HepG2 (cell line): Measurements from ENCODE around the gene KIAA0232. TPM values are rescaled to one million over a fixed set of nuclear protein-coding genes. Genes with fewer than 3 reads are reported as not detected.

ENCODE experiments used
- BCL6 ChIP-seq: IDR thresholded peaks from 2 replicates; pipeline ENCODE4 v1.6.1; 2016; ENCODE audit warnings: missing genetic modification reagents, missing compliant biosample characterization
- CAMTA2 ChIP-seq: sonication (generic); formaldehyde crosslinking; IDR thresholded peaks from 2 replicates; pipeline ENCODE4 v1.4.0; 2020; ENCODE audit warnings: mild to moderate bottlenecking, missing genetic modification reagents, borderline replicate concordance
- CHD4 ChIP-seq: fragments of 200-600 bp; sonication (generic); IDR thresholded peaks from 2 replicates; pipeline ENCODE4 v1.7.0; 2017; ENCODE audit warnings: mild to moderate bottlenecking, low read length, borderline replicate concordance
- DNMT3B ChIP-seq: conservative IDR thresholded peaks from 2 replicates; pipeline ENCODE4 v1.6.1; 2016; ENCODE audit warnings: missing biosample characterization, control low read depth
- EP300 ChIP-seq, 3 experiments: sonication (generic) in 1 of 3; formaldehyde crosslinking in 1 of 3; IDR thresholded peaks; 2 replicates each; pipeline versions ENCODE4 v1.5.1 to v1.6.1; 2011 to 2020; ENCODE audit warnings: low read depth in 2 of 3, low read length in 2 of 3, borderline replicate concordance in 1 of 3, improper control_type of control experiment in 1 of 3, mild to moderate bottlenecking in 1 of 3, missing genetic modification reagents in 1 of 3, moderate library complexity in 1 of 3
- GATAD2A ChIP-seq: IDR thresholded peaks from 2 replicates; pipeline ENCODE4 v1.6.1; 2016
- HIC2 ChIP-seq: sonication (generic); formaldehyde crosslinking; IDR thresholded peaks from 2 replicates; pipeline ENCODE4 v1.9.0; 2022; ENCODE audit warnings: low read depth, missing genetic modification reagents
- HOXD1 ChIP-seq: sonication (generic); formaldehyde crosslinking; IDR thresholded peaks from 2 replicates; pipeline ENCODE4 v1.5.0; 2020; ENCODE audit warnings: missing genetic modification reagents
- KAT2B ChIP-seq: fragments of 150-350 bp; IDR thresholded peaks from 2 replicates; pipeline ENCODE4 v1.6.1; 2014; ENCODE audit warnings: low read depth, low read length, borderline replicate concordance
- PRPF4 ChIP-seq: fragments of 200-400 bp; formaldehyde crosslinking; IDR thresholded peaks from 2 replicates; pipeline ENCODE4 v1.6.1; 2016; ENCODE audit warnings: low read length, low read depth; ENCODE audit not compliant: poor library complexity, severe bottlenecking
- SNRNP70 ChIP-seq: fragments of 200-400 bp; formaldehyde crosslinking; IDR thresholded peaks from 2 replicates; pipeline ENCODE4 v1.6.1; 2017; ENCODE audit warnings: mild to moderate bottlenecking, low read depth, low read length, moderate library complexity
- TAF1 ChIP-seq: sonication (generic); formaldehyde crosslinking; IDR thresholded peaks from 2 replicates; pipeline ENCODE4 v1.4.0; 2020; ENCODE audit warnings: missing genetic modification reagents
- U2AF2 ChIP-seq: fragments of 200-400 bp; formaldehyde crosslinking; IDR thresholded peaks from 2 replicates; pipeline ENCODE4 v1.6.1; 2017; ENCODE audit warnings: low read depth, mild to moderate bottlenecking, low read length
- ZBTB7B ChIP-seq: sonication (generic); formaldehyde crosslinking; IDR thresholded peaks from 2 replicates; pipeline ENCODE4 v1.4.0; 2020; ENCODE audit warnings: missing genetic modification reagents
- ZHX2 ChIP-seq, 2 experiments: sonication (generic) in 1 of 2; formaldehyde crosslinking in 1 of 2; IDR thresholded peaks; 2 replicates each; pipeline versions ENCODE4 v1.6.1 to v1.9.0; 2014 to 2022; ENCODE audit warnings: antibody characterized with exemption in 1 of 2, borderline replicate concordance in 1 of 2, inconsistent platforms in 1 of 2, low read depth in 1 of 2, missing genetic modification reagents in 1 of 2
- ZNF282 ChIP-seq: fragments of 450-650 bp; IDR thresholded peaks from 2 replicates; pipeline ENCODE4 v1.6.1; 2018; ENCODE audit not compliant: partially characterized antibody
- polyA plus RNA-seq, 8 experiments: library from polyadenylated mRNA; depleted of rRNA in 3 of 8; stranded (reverse) in 7 of 8; unstranded in 1 of 8; fragments of >200 nt; fragmentation: Illumina TruSeq in 4 of 8; extraction: Trizol in 4 of 8; gene quantifications; 2 replicates each; pipeline versions ENCODE4 v1.2.1 to v1.2.3, GENCODE V29; 2011 to 2016; ENCODE audit warnings: low read depth in 4 of 8, missing spikeins in 1 of 8, mixed read lengths in 1 of 8; ENCODE audit not compliant: insufficient read depth in 1 of 8
- total RNA-seq, 5 experiments: library from RNA; depleted of rRNA; stranded (reverse); fragments of >200 nt; fragmentation: Illumina TruSeq; extraction: Trizol; gene quantifications; 2 replicates each; pipeline ENCODE4 v1.2.3, GENCODE V29; 2016; ENCODE audit warnings: low read depth in 1 of 5
- TF ChIP-seq, protein P1 (sequence below): sonication (generic); formaldehyde crosslinking; IDR thresholded peaks from 2 replicates; pipeline ENCODE4 v1.8.0; 2022; ENCODE audit warnings: low read depth, missing genetic modification reagents
- TF ChIP-seq, protein P2 (sequence below): sonication (generic); IDR thresholded peaks from 2 replicates; pipeline ENCODE4 v1.6.1; 2016; ENCODE audit warnings: low read depth, borderline replicate concordance

The KIAA0232 gene
- total and polyA plus RNA-seq, 2 of the 13 experiments (the other 11 are each of a cell fraction or from before 2014, with no cell fraction given) = 7.8 to 17.1 TPM

DNA sequence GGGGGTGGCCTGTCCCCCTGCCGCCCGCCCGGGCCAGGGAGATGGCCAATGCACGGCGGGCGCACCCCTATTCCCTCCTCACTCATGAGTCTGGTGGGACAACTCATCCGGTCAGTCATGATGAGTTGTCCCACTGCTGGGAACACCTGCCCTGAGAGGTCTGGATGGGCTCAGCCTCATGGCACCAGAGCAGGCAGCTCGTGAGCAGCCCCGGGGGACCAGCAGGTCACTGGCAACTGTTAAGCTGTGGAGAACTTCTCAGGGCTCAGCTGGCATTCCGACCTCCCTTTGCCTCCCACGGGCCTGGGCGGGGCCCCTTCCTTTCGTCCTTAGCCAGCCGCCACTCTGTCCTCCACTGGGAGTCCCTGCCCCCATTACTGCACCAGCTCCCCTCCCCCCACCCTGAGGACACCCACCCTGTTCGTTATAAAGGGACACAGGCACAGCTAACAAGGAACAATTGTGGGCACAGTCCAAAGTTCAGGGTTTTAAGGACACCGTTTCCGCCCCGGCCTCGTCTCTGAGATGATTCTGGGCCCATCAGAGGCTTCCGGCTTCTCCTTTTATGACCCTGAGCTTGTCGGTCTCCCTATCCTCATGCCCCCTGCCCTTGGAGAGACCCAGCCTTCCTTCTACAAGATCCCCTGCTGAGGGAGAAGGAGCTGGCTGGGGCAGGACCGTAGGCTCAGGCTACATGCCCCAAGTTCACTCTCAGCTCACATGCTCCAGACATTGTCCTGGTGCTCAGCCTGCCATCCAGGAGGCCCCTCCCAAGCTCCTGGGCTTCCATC is 14.6 kb upstream of the KIAA0232 start (continued):
- TF ChIP-seq, protein P1, sequence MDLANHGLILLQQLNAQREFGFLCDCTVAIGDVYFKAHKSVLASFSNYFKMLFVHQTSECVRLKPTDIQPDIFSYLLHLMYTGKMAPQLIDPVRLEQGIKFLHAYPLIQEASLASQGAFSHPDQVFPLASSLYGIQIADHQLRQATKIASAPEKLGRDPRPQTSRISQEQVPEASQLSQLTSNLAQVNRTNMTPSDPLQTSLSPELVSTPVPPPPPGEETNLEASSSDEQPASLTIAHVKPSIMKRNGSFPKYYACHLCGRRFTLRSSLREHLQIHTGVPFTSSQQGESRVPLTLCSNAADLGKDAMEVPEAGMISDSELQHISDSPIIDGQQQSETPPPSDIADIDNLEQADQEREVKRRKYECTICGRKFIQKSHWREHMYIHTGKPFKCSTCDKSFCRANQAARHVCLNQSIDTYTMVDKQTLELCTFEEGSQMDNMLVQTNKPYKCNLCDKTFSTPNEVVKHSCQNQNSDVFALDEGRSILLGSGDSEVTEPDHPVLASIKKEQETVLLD (CRISPR knock-in tag) = no peak
- TF ChIP-seq ZBTB7B (CRISPR knock-in tag) (peak; percentile 62), TAF1 (peak; percentile 35; the same call in 1 of the 2 replicates), CHD4 (no peak), CAMTA2 (no peak), SNRNP70 (no peak), ZNF282 (no peak), HOXD1 (CRISPR knock-in tag) (0 out of 2 replicates have a peak, but pooled peaks have one; percentile 33), GATAD2A (CRISPR knock-in tag) (0 out of 2 replicates have a peak, but pooled peaks have one; percentile 16), U2AF2 (no peak), KAT2B (no peak), PRPF4 (peak; percentile 98), EP300 (IDR thresholded peaks at IDR 0.05; ENCODE audit: low read depth in 2 of 2, low read length in 2 of 2) (peak in 1 of 2 experiments; percentile 50; a peak in 2 of 4 replicates), EP300 (CRISPR knock-in tag; IDR thresholded peaks at IDR 0.05; ENCODE audit: borderline replicate concordance) (peak; percentile 40; the same call in 1 of the 2 replicates), ZHX2 (IDR thresholded peaks at IDR 0.05; ENCODE audit: low read depth) (no peak), ZHX2 (CRISPR knock-in tag; IDR thresholded peaks at IDR 0.05; ENCODE audit: borderline replicate concordance) (no peak), DNMT3B (CRISPR knock-in tag) (no peak), HIC2 (CRISPR knock-in tag) (peak; percentile 39; the same call in 1 of the 2 replicates), BCL6 (peak; percentile 2; the same call in 1 of the 2 replicates)
- TF ChIP-seq, protein P2, sequence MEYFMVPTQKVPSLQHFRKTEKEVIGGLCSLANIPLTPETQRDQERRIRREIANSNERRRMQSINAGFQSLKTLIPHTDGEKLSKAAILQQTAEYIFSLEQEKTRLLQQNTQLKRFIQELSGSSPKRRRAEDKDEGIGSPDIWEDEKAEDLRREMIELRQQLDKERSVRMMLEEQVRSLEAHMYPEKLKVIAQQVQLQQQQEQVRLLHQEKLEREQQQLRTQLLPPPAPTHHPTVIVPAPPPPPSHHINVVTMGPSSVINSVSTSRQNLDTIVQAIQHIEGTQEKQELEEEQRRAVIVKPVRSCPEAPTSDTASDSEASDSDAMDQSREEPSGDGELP = peak; percentile 42; the same call in 1 of the 2 replicates
